GM21526 (cell line): ENCODE measurements around the gene CIRBP.
"Not testable (repeated sequence)": the region's sequence is repeated elsewhere in the genome, so short reads cannot be mapped to it uniquely, and the experiment has no call there.

Experiments used
- ATAC-seq: cut with Tn5 transposase; IDR thresholded peaks from one replicate; pipeline ENCODE4 v1.9.1; 2021; ENCODE audit warnings: moderate library complexity; ENCODE audit not compliant: unreplicated experiment, low FRiP score

The CIRBP gene

GRCh38 chr19:1305354-1305753 is 36.2 kb downstream of the CIRBP start:
- not testable (repeated sequence) for ATAC-seq

GRCh38 chr19:1307320-1307719 is 38.2 kb downstream of the CIRBP start:
- ATAC-seq, result no peak

GRCh38 chr19:1307755-1308303 is 38.7 kb downstream of the CIRBP start:
- no peak for ATAC-seq

- ATAC-seq, result no peak
These were observed 39.6 kb downstream of the CIRBP start for GRCh38 chr19:1308718-1309117.

- ATAC-seq, result no peak
These were observed 41.1 kb downstream of the CIRBP start for GRCh38 chr19:1309977-1310852.

GRCh38 chr19:1310853-1311180 is 41.7 kb downstream of the CIRBP start:
- no peak for ATAC-seq

- no peak for ATAC-seq
These were observed 42.5 kb downstream of the CIRBP start for GRCh38 chr19:1311543-1312091.

GRCh38 chr19:1312767-1313694 is 43.9 kb downstream of the CIRBP start:
- ATAC-seq, result no peak

GRCh38 chr19:1313695-1314613 is 44.8 kb downstream of the CIRBP start:
- no peak for ATAC-seq

- no peak for ATAC-seq
These were observed 46.5 kb downstream of the CIRBP start for GRCh38 chr19:1315470-1316166.

- ATAC-seq, result no peak
These were observed 47.3 kb downstream of the CIRBP start for GRCh38 chr19:1316466-1316865.

GRCh38 chr19:1317274-1318003 is 48.3 kb downstream of the CIRBP start:
- no peak for ATAC-seq

GRCh38 chr19:1318678-1319471 is 49.7 kb downstream of the CIRBP start:
- no peak for ATAC-seq

- ATAC-seq, result not testable (repeated sequence)
These were observed 51.1 kb downstream of the CIRBP start for GRCh38 chr19:1320282-1320650.

- no peak for ATAC-seq
These were observed 52.4 kb downstream of the CIRBP start for GRCh38 chr19:1321539-1321938.

- ATAC-seq, result no peak
These were observed 53.3 kb downstream of the CIRBP start for GRCh38 chr19:1322198-1322981.

- no peak for ATAC-seq
These were observed 55.2 kb downstream of the CIRBP start for GRCh38 chr19:1324249-1324805.
